Measurements from ENCODE around the gene GRB10.

DNA sequence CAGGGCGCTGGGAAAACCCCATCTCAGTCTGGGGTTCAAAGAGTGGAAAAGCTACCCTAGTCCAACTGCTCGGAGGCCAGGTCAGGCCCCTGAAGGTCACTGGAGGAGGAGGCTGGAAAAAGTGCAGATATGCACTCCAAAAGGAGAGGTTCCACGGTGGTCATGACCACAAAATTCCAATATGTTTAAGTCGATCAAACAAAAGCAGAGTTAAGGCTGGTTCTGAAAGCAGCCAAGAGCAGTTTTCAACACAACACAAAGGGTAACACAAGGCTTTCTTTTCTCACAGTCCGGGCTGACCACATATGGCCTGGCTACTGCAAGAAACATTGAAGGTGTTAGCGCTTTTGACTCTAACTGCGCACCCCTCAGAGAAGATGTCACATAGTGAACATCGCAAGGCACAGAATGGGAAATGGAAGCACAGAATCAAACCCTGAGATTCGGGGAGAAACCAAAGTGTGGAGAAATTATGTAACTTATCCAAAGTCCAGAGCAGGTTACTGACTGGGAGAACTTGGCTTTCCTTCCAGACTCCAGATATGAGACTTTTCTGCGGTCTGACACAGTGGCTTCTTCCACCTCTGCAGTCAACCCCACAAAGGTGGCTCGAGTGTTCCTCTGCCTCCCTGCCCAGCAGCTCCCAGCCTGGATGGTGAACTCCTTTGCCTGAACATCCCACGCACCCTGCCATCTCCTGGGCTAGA lies 1.3 kb upstream of the GRB10 start:
- TF ChIP-seq, protein P1, sequence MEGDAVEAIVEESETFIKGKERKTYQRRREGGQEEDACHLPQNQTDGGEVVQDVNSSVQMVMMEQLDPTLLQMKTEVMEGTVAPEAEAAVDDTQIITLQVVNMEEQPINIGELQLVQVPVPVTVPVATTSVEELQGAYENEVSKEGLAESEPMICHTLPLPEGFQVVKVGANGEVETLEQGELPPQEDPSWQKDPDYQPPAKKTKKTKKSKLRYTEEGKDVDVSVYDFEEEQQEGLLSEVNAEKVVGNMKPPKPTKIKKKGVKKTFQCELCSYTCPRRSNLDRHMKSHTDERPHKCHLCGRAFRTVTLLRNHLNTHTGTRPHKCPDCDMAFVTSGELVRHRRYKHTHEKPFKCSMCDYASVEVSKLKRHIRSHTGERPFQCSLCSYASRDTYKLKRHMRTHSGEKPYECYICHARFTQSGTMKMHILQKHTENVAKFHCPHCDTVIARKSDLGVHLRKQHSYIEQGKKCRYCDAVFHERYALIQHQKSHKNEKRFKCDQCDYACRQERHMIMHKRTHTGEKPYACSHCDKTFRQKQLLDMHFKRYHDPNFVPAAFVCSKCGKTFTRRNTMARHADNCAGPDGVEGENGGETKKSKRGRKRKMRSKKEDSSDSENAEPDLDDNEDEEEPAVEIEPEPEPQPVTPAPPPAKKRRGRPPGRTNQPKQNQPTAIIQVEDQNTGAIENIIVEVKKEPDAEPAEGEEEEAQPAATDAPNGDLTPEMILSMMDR (IDR thresholded peaks at IDR 0.05) = no peak
- no peak for TF ChIP-seq POLR2A (IDR thresholded peaks at IDR 0.05)

Measured in uterus (tissue), 2 donors.